Measurements from ENCODE around the gene CRY2.
"Not testable (repeated sequence)": the region's sequence is repeated elsewhere in the genome, so short reads cannot be mapped to it uniquely, and the experiment has no call there.

The CRY2 gene

DNA sequence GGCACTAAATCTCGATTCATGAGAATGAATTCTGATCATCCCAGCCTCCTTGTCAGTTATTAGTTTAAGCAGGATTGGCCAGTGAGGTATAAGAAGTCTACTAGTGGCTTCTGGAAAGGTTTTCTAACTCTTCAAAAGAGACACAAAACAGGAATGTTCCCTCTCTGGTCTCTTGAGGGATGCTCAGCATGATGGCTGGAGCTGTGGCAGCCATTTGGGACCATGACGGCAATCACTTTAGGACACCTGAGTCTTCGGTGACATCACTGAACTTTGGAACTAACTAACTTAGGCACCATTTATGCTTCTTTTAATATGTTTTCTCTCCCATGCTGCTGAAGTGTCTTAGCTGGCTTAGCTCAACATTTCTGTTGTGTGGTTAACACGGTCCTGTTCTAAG is 20.2 kb upstream of the CRY2 start:
- H3K4me3 ChIP-seq (ENCODE audit: control insufficient read depth, low read depth, low read length), result no peak overlapping the region
- no peak for DNase-seq (ENCODE audit: low read depth)
- TF ChIP-seq, protein P1, sequence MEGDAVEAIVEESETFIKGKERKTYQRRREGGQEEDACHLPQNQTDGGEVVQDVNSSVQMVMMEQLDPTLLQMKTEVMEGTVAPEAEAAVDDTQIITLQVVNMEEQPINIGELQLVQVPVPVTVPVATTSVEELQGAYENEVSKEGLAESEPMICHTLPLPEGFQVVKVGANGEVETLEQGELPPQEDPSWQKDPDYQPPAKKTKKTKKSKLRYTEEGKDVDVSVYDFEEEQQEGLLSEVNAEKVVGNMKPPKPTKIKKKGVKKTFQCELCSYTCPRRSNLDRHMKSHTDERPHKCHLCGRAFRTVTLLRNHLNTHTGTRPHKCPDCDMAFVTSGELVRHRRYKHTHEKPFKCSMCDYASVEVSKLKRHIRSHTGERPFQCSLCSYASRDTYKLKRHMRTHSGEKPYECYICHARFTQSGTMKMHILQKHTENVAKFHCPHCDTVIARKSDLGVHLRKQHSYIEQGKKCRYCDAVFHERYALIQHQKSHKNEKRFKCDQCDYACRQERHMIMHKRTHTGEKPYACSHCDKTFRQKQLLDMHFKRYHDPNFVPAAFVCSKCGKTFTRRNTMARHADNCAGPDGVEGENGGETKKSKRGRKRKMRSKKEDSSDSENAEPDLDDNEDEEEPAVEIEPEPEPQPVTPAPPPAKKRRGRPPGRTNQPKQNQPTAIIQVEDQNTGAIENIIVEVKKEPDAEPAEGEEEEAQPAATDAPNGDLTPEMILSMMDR (conservative IDR thresholded peaks at IDR 0.05; ENCODE audit: control insufficient read depth, insufficient read depth, low read depth, low read length), result no peak

DNA sequence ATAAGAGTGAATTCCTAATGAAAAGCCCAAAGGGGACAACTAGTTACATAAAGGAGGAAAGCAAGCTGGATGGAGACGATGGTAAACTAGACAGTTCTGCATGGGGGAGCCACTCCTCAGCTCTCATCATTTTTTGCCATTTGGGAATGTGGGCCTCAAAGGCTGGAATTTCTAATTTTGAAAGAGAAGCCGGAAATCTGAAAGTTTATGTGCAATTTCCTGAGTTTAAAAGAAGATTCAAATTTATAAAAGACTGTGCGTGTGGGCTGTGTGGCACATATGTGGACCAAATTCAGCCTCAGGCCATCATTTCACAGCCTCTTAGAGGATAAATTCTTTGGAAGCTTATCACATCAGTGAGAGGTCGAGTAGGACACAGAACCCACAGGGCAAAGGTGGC is 18.3 kb upstream of the CRY2 start:
- no peak overlapping the region for H3K4me3 ChIP-seq (ENCODE audit: control insufficient read depth, low read depth, low read length)
- DNase-seq (ENCODE audit: low read depth), result no peak
- TF ChIP-seq, protein P1 (conservative IDR thresholded peaks at IDR 0.05; ENCODE audit: control insufficient read depth, insufficient read depth, low read depth, low read length), result no peak

DNA sequence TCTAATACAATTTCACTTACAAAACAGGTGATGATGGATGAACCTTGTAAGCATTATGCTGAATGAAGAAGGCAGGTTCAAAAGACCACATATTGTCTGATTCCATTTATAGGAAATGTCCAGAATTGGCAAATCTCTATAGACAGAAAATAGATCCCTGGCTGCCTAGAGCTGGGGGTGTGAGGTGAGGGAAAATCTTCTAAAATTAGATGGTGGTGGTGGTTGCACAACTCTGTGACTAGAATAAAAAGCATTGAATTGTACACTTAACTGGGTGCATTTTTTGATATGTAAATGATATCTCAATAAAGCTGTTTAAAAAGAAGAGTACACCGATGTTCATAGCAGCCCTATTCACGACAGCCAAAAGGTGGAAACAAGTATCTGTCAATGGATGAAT is 16.7 kb upstream of the CRY2 start:
- DNase-seq (ENCODE audit: low read depth), result no peak
- TF ChIP-seq, protein P1 (conservative IDR thresholded peaks at IDR 0.05; ENCODE audit: control insufficient read depth, insufficient read depth, low read depth, low read length), result no peak
- no peak overlapping the region for H3K4me3 ChIP-seq (ENCODE audit: control insufficient read depth, low read depth, low read length)

DNA sequence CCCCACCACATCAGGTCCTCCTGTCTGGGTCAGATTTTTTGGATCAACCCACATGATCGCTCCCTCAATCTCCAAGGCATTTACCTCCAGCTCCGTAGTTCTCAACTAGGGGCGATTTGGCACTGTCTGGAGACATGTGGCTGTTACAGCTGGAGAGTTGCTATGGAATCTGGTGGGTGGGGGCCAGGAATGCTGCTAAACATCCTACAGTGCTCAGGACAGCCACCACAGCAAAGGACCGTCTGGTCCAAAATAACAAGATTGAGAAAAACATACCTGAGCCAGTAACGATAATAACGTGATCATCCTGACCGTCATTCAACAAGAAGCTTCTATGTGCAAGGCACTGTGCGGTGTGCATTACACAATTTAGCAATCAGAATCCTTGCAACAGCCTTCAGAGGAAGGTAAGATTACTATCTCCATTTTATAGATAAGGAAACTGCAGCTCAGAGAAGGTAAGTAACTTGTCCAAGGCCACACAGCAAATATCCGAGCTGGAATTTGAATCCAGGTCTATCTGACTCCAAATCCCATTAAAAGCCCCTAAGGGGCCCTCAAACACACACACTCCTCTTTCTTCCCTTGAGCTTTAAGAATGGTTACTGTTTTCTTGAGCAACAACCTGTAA is 14.3 kb upstream of the CRY2 start:
- TF ChIP-seq, protein P1 (conservative IDR thresholded peaks at IDR 0.05; ENCODE audit: control insufficient read depth, insufficient read depth, low read depth, low read length), result no peak
- no peak for DNase-seq (ENCODE audit: low read depth)
- no peak overlapping the region for H3K4me3 ChIP-seq (ENCODE audit: control insufficient read depth, low read depth, low read length)

DNA sequence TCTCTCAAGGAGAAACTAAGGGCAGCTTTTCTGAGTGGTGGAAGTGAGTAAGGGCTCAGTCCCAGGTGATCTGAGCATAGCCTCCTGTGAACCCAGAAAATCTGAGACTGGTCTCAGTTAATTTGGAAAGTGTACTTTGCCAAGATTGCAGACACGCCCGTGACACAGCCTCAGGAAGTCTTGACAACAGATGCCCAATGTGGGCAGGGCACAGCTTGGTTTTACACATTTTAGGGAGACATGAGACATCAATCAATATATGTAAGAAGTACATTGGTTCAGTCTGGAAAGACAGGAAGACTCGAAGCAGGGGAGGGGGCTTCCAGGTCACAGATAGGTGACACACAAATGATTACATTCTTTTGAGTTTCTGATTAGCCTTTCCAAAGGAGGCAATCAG is 13.5 kb upstream of the CRY2 start:
- no peak for DNase-seq (ENCODE audit: low read depth)
- no peak overlapping the region for H3K4me3 ChIP-seq (ENCODE audit: control insufficient read depth, low read depth, low read length)

DNA sequence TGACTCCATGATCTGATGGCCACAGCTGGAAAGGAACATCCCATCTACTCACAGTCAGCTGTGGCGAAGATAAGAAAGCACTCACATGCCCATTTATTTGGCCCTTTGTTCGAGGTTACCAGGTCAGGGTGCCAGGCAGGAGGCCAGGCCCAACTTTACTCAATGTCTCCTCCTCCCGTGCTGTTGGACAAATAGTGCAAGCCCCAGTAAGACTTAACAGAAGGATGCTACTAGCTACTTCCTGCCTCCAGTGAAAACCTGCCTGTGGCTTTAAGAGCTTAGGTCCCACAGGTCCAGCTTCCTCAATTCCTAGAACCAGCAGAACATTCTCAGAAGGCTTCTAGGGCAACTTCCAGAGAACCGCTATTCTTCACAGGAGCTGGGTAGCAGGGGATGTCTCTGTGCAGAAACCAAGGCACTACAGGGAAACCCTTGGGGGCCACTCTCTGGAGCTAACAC is 12.9 kb upstream of the CRY2 start:
- TF ChIP-seq, protein P1 (conservative IDR thresholded peaks at IDR 0.05; ENCODE audit: control insufficient read depth, insufficient read depth, low read depth, low read length), result no peak
- no peak for DNase-seq (ENCODE audit: low read depth)
- no peak overlapping the region for H3K4me3 ChIP-seq (ENCODE audit: control insufficient read depth, low read depth, low read length)

More for the DNA sequence above, 13.5 kb upstream of the CRY2 start:
- TF ChIP-seq, protein P1 (conservative IDR thresholded peaks at IDR 0.05; ENCODE audit: control insufficient read depth, insufficient read depth, low read depth, low read length), result no peak

DNA sequence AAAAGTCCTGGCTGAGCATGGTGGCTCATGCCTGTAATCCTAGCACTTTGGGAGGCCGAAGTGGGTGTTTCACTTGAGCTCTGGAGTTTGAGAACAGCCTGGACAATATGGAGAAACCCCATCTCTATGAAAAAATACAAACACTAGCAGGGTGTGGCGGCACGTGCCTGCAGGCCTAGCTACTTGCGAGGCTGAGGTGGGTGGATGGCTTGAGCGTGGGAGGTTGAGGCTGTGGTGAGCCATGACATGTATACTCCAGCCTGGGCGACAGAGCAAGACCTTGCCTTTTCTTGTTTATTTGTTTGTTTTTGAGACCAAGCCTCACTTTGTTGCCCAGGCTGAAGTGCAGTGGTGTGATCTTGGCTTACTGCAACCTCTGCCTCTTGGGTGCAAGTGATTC is 8.1 kb upstream of the CRY2 start:
- TF ChIP-seq, protein P1 (conservative IDR thresholded peaks at IDR 0.05; ENCODE audit: control insufficient read depth, insufficient read depth, low read depth, low read length), result no peak
- no peak overlapping the region for H3K4me3 ChIP-seq (ENCODE audit: control insufficient read depth, low read depth, low read length)
- no peak for DNase-seq (ENCODE audit: low read depth)

DNA sequence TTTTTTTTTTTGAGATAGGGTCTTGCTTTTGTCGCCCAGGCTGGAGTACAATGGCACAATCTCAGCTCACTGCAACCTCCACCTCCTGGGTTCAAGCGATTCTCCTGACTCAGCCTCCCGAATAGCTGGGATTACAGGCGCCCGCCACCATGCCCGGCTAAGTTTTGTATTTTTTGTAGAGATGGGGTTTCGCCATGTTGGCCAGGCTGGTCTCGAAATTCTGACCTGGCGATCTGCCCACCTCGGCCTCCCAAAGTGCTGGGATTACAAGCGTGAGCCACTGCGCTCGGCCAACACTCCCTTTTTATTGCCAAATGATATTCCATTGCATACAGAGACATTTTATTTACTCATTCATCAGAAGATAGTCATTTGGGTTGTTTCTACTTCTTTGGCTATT is 7.0 kb upstream of the CRY2 start:
- not testable (repeated sequence) for DNase-seq (ENCODE audit: low read depth); H3K4me3 ChIP-seq (ENCODE audit: control insufficient read depth, low read depth, low read length)

Data from fibroblast of mammary gland (primary cell).